HepG2 (cell line): ENCODE measurements around the gene PARG. TPM values are rescaled to one million over a fixed set of nuclear protein-coding genes. Genes with fewer than 3 reads are reported as not detected.
A peak's percentile ranks its signal among the peaks of the same experiment; 100 is the strongest.

ENCODE experiments used
- ASH2L ChIP-seq: fragments of 300-600, 200-600 bp; sonication (generic); IDR thresholded peaks from 2 replicates; pipeline ENCODE4 v1.7.0; 2017; ENCODE audit warnings: low read depth, mild to moderate bottlenecking, moderate library complexity, mixed read lengths, low read length; ENCODE audit not compliant: insufficient read length
- CSRNP2 ChIP-seq: sonication (generic); formaldehyde crosslinking; conservative IDR thresholded peaks from 2 replicates; pipeline ENCODE4 v1.8.0; 2022; ENCODE audit warnings: low read depth, missing genetic modification reagents
- ELF4 ChIP-seq: sonication (generic); formaldehyde crosslinking; IDR thresholded peaks from 2 replicates; pipeline ENCODE4 v1.5.0; 2020; ENCODE audit warnings: missing genetic modification reagents, mild to moderate bottlenecking, moderate library complexity, borderline replicate concordance
- FOXA3 ChIP-seq: IDR thresholded peaks from 2 replicates; pipeline ENCODE4 v1.6.1; 2016; ENCODE audit warnings: missing genetic modification reagents, missing compliant biosample characterization
- FOXJ3 ChIP-seq: sonication (generic); formaldehyde crosslinking; IDR thresholded peaks from 2 replicates; pipeline ENCODE4 v1.4.0; 2020; ENCODE audit warnings: missing genetic modification reagents, mild to moderate bottlenecking, borderline replicate concordance
- HCFC1 ChIP-seq: fragments of 150-350 bp; IDR thresholded peaks from 2 replicates; pipeline ENCODE4 v1.6.1; 2014; ENCODE audit warnings: low read depth, low read length
- HOXA5 ChIP-seq: sonication (generic); formaldehyde crosslinking; IDR thresholded peaks from 2 replicates; pipeline ENCODE4 v1.4.0; 2020; ENCODE audit warnings: missing genetic modification reagents
- HOXD1 ChIP-seq: sonication (generic); formaldehyde crosslinking; IDR thresholded peaks from 2 replicates; pipeline ENCODE4 v1.5.0; 2020; ENCODE audit warnings: missing genetic modification reagents
- KAT8 ChIP-seq: IDR thresholded peaks from 2 replicates; pipeline ENCODE4 v1.6.1; 2016; ENCODE audit warnings: missing genetic modification reagents, missing compliant biosample characterization
- KDM3A ChIP-seq: IDR thresholded peaks from 2 replicates; pipeline ENCODE4 v1.6.1; 2018; ENCODE audit warnings: low read depth, missing compliant biosample characterization
- NKX3-1 ChIP-seq: sonication (generic); formaldehyde crosslinking; IDR thresholded peaks from 2 replicates; pipeline ENCODE4 v1.5.0; 2020; ENCODE audit warnings: missing genetic modification reagents
- PRDM10 ChIP-seq: sonication (generic); formaldehyde crosslinking; IDR thresholded peaks from 2 replicates; pipeline ENCODE4 v1.4.0; 2020; ENCODE audit warnings: low read depth, missing genetic modification reagents
- TFE3 ChIP-seq: IDR thresholded peaks from 2 replicates; pipeline ENCODE4 v1.6.1; 2016
- THAP7 ChIP-seq: sonication (generic); formaldehyde crosslinking; IDR thresholded peaks from 2 replicates; pipeline ENCODE4 v1.8.1; 2023; ENCODE audit warnings: mild to moderate bottlenecking, missing genetic modification reagents
- TSC22D2 ChIP-seq: sonication (generic); formaldehyde crosslinking; IDR thresholded peaks from 2 replicates; pipeline ENCODE4 v1.5.1; 2020; ENCODE audit warnings: missing genetic modification reagents, mild to moderate bottlenecking, borderline replicate concordance
- ZNF275 ChIP-seq: sonication (generic); formaldehyde crosslinking; IDR thresholded peaks from 2 replicates; pipeline ENCODE4 v1.8.0; 2022; ENCODE audit warnings: missing genetic modification reagents, mild to moderate bottlenecking, inconsistent platforms, borderline replicate concordance
- ZNF543 ChIP-seq: sonication (generic); formaldehyde crosslinking; IDR thresholded peaks from 2 replicates; pipeline ENCODE4 v1.4.0; 2020; ENCODE audit warnings: mild to moderate bottlenecking, missing genetic modification reagents
- ZNF788 ChIP-seq: sonication (generic); formaldehyde crosslinking; IDR thresholded peaks from 2 replicates; pipeline ENCODE4 v1.5.0; 2020; ENCODE audit warnings: mild to moderate bottlenecking, missing genetic modification reagents, borderline replicate concordance
- ZNF883 ChIP-seq: sonication (generic); formaldehyde crosslinking; IDR thresholded peaks from 2 replicates; pipeline ENCODE4 v1.5.1; 2020; ENCODE audit warnings: mild to moderate bottlenecking, missing genetic modification reagents; ENCODE audit errors: not compliant biosample characterization
- polyA plus RNA-seq, 8 experiments: library from polyadenylated mRNA; depleted of rRNA in 3 of 8; stranded (reverse) in 7 of 8; unstranded in 1 of 8; fragments of >200 nt; fragmentation: Illumina TruSeq in 4 of 8; extraction: Trizol in 4 of 8; gene quantifications; 2 replicates each; pipeline versions ENCODE4 v1.2.1 to v1.2.3, GENCODE V29; 2011 to 2016; ENCODE audit warnings: low read depth in 4 of 8, missing spikeins in 1 of 8, mixed read lengths in 1 of 8; ENCODE audit not compliant: insufficient read depth in 1 of 8
- total RNA-seq, 5 experiments: library from RNA; depleted of rRNA; stranded (reverse); fragments of >200 nt; fragmentation: Illumina TruSeq; extraction: Trizol; gene quantifications; 2 replicates each; pipeline ENCODE4 v1.2.3, GENCODE V29; 2016; ENCODE audit warnings: low read depth in 1 of 5

PARG gene
- total and polyA plus RNA-seq, 2 of the 13 experiments (the other 11 are each of a cell fraction or from before 2014, with no cell fraction given): 11.4 to 37.2 TPM

- TF ChIP-seq ZNF883 (CRISPR knock-in tag): peak; percentile 93
- TF ChIP-seq HOXA5 (CRISPR knock-in tag): peak; percentile 72
- peak; percentile 54; the same call in 1 of the 2 replicates for TF ChIP-seq PRDM10 (CRISPR knock-in tag)
- peak; percentile 79; the same call in 1 of the 2 replicates for TF ChIP-seq ZNF788
- peak; percentile 98 for TF ChIP-seq KAT8 (CRISPR knock-in tag)
- 0 out of 2 replicates have a peak, but pooled peaks have one; percentile 50 for TF ChIP-seq CSRNP2
- TF ChIP-seq TSC22D2 (CRISPR knock-in tag): peak; percentile 47; the same call in 1 of the 2 replicates
- peak; percentile 59 for TF ChIP-seq ASH2L
- 0 out of 2 replicates have a peak, but pooled peaks have one; percentile 17 for TF ChIP-seq FOXA3 (CRISPR knock-in tag)
- 0 out of 2 replicates have a peak, but pooled peaks have one; percentile 35 for TF ChIP-seq KDM3A (CRISPR knock-in tag)
- TF ChIP-seq HOXD1: peak; percentile 54
- peak; percentile 54 for TF ChIP-seq HCFC1
- 0 out of 2 replicates have a peak, but pooled peaks have one; percentile 69 for TF ChIP-seq THAP7
- TF ChIP-seq NKX3-1 (CRISPR knock-in tag): peak; percentile 49; the same call in 1 of the 2 replicates
- peak; percentile 78 for TF ChIP-seq ELF4
- TF ChIP-seq ZNF543 (CRISPR knock-in tag): 0 out of 2 replicates have a peak, but pooled peaks have one; percentile 74
- peak; percentile 48; the same call in 1 of the 2 replicates for TF ChIP-seq FOXJ3 (CRISPR knock-in tag)
- peak; percentile 18 for TF ChIP-seq TFE3 (CRISPR knock-in tag)
- TF ChIP-seq ZNF275 (CRISPR knock-in tag): peak; percentile 49; the same call in 1 of the 2 replicates
Observed at GRCh38 chr10:49941447-49942338, at the start of gene PARG, which contains the start of gene TIMM23B (continued).
